Astrocyte (in vitro differentiated cells and primary cell): Measurements from ENCODE around the gene BLVRB.

Source experiments
- CTCF ChIP-seq: IDR thresholded peaks from 2 replicates; pipeline ENCODE4 v1.5.1; 2011; ENCODE audit warnings: low read depth, mild to moderate bottlenecking, inconsistent platforms, low read length, moderate library complexity; ENCODE audit not compliant: insufficient read depth
- EZH2 ChIP-seq: IDR thresholded peaks from 2 replicates; pipeline ENCODE4 v1.6.1; 2012; ENCODE audit warnings: mild to moderate bottlenecking, low read length, inconsistent platforms; ENCODE audit not compliant: insufficient read depth

GRCh38 chr19:40419066-40419612, 46.4 kb downstream of the BLVRB start:
- TF ChIP-seq CTCF (no peak), EZH2 (no peak)
